ENCODE measurements around the gene PTBP1.
A peak's percentile ranks its signal among the peaks of the same experiment; 100 is the strongest.

The PTBP1 gene

DNA sequence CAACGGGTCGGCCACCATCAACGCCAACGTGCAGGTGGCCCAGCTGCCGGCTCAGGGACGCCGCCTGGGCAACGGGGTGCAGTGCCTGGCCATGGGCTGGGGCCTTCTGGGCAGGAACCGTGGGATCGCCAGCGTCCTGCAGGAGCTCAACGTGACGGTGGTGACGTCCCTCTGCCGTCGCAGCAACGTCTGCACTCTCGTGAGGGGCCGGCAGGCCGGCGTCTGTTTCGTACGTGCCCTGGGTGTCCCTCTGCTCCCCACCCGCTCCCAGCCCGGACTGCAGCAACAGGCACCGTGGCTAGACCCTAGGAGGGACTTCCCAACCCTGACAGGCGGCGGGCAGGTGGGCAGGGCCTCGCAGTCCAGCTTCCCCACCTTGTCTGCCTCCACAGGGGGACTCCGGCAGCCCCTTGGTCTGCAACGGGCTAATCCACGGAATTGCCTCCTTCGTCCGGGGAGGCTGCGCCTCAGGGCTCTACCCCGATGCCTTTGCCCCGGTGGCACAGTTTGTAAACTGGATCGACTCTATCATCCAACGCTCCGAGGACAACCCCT lies 58.4 kb downstream of the PTBP1 start:
- Histone ChIP-seq H3K4me2 (ENCODE audit: insufficient read depth, low read length, poor library complexity, severe bottlenecking) (no peak overlapping the region), H2BK12ac (ENCODE audit: low read length) (no peak overlapping the region), H3K23ac (ENCODE audit: low read depth, low read length, poor library complexity) (peak overlapping the region; percentile 98), H2AK5ac (ENCODE audit: low read depth, low read length) (peak overlapping the region; percentile 66), H3K4me3 (ENCODE audit: low read length in 2 of 2) (no peak overlapping the region), H3K27me3 (ENCODE audit: control insufficient read depth in 3 of 3, insufficient read depth in 3 of 3, low read depth in 1 of 3, low read length in 3 of 3) (peaks cover 7 to 22% (median 20%) of the 10 kb centered on the region in 3 experiments), H2BK15ac (ENCODE audit: low read length) (peak overlapping the region; percentile 38), H3K9ac (ENCODE audit: low read depth, low read length, poor library complexity) (peak overlapping the region; percentile 70), H3K36me3 (replicated peaks in 1 of 2; ENCODE audit: control insufficient read depth in 2 of 2, insufficient read depth in 2 of 2, low read length in 2 of 2) (no peaks in the 10 kb centered on the region), H3K4me1 (ENCODE audit: control insufficient read depth in 2 of 2, insufficient read depth in 1 of 2, low read depth in 1 of 2, low read length in 2 of 2) (peaks cover 0 to 2% of the 10 kb centered on the region in 2 donors), H3K14ac (ENCODE audit: low read length) (peak overlapping the region; percentile 99), H2BK5ac (ENCODE audit: low read length) (no peak overlapping the region), H2AFZ (ENCODE audit: low read length) (no peak overlapping the region), H4K8ac (ENCODE audit: low read depth, low read length) (no peak overlapping the region), H3K27ac (replicated peaks; ENCODE audit: low read length) (no peak overlapping the region), H3K79me1 (ENCODE audit: low read depth, low read length) (peaks cover 2% of the 10 kb centered on the region), H2BK120ac (ENCODE audit: low read depth, low read length) (no peak overlapping the region), H4K91ac (ENCODE audit: low read depth, low read length, poor library complexity) (no peak overlapping the region), H3K9me3 (replicated peaks in 1 of 2; ENCODE audit: control insufficient read depth in 2 of 2, insufficient read depth in 1 of 2, low read depth in 1 of 2, low read length in 2 of 2) (peaks cover 0 to 2% of the 10 kb centered on the region in 2 donors), H3K4ac (ENCODE audit: low read length) (no peak overlapping the region), H3K18ac (ENCODE audit: low read length) (peak overlapping the region; percentile 89)
- WGBS, 2 donors (ENCODE audit: extremely low coverage in 2 of 2, insufficient read length in 2 of 2, insufficient replicate concordance in 1 of 2) = no CpG with 5 or more reads among the region's 40 CpGs
- no peak for DNase-seq (ENCODE audit: low spot score)

GRCh38 chr19:858284-858683 lies 61.0 kb downstream of the PTBP1 start:
- H3K9me3 ChIP-seq (replicated peaks in 1 of 2; ENCODE audit: control insufficient read depth in 2 of 2, insufficient read depth in 1 of 2, low read depth in 1 of 2, low read length in 2 of 2) = peaks cover 0 to 9% of the 10 kb centered on the region in 2 donors
- no peak overlapping the region for H3K14ac ChIP-seq (ENCODE audit: low read length)
- H3K27me3 ChIP-seq (ENCODE audit: control insufficient read depth in 3 of 3, insufficient read depth in 3 of 3, low read depth in 1 of 3, low read length in 3 of 3) = peaks cover 18 to 42% (median 19%) of the 10 kb centered on the region in 3 experiments
- peaks cover 4% of the 10 kb centered on the region for H3K79me1 ChIP-seq (ENCODE audit: low read depth, low read length)
- H4K91ac ChIP-seq (ENCODE audit: low read depth, low read length, poor library complexity) = no peak overlapping the region
- no CpG with 5 or more reads among the region's 9 CpGs for WGBS, 2 donors (ENCODE audit: extremely low coverage in 2 of 2, insufficient read length in 2 of 2, insufficient replicate concordance in 1 of 2)
- H2BK12ac ChIP-seq (ENCODE audit: low read length) = no peak overlapping the region
- no peak overlapping the region for H2BK5ac ChIP-seq (ENCODE audit: low read length)
- no peak overlapping the region for H2AFZ ChIP-seq (ENCODE audit: low read length)
- H4K8ac ChIP-seq (ENCODE audit: low read depth, low read length) = no peak overlapping the region
- peaks cover 2 to 3% of the 10 kb centered on the region in 2 donors for H3K4me1 ChIP-seq (ENCODE audit: control insufficient read depth in 2 of 2, insufficient read depth in 1 of 2, low read depth in 1 of 2, low read length in 2 of 2)
- no peak overlapping the region for H2BK120ac ChIP-seq (ENCODE audit: low read depth, low read length)
- no peak overlapping the region for H3K23ac ChIP-seq (ENCODE audit: low read depth, low read length, poor library complexity)
- no peak overlapping the region for H3K18ac ChIP-seq (ENCODE audit: low read length)
- no peak overlapping the region for H3K4ac ChIP-seq (ENCODE audit: low read length)
- no peaks in the 10 kb centered on the region for H3K36me3 ChIP-seq (replicated peaks in 1 of 2; ENCODE audit: control insufficient read depth in 2 of 2, insufficient read depth in 2 of 2, low read length in 2 of 2)
- peak overlapping the region in 1 of 2 donors; percentile 30 for H3K4me3 ChIP-seq (ENCODE audit: low read length in 2 of 2)
- DNase-seq (ENCODE audit: low spot score) = no peak
- no peak overlapping the region for H3K27ac ChIP-seq (replicated peaks; ENCODE audit: low read length)
- H2BK15ac ChIP-seq (ENCODE audit: low read length) = no peak overlapping the region
- H3K9ac ChIP-seq (ENCODE audit: low read depth, low read length, poor library complexity) = no peak overlapping the region
- H2AK5ac ChIP-seq (ENCODE audit: low read depth, low read length) = no peak overlapping the region
- no peak overlapping the region for H3K4me2 ChIP-seq (ENCODE audit: insufficient read depth, low read length, poor library complexity, severe bottlenecking)

GRCh38 chr19:858868-859843 lies 61.9 kb downstream of the PTBP1 start, which contains the start of gene CFD:
CFD (plus strand) TSS chr19:859664; CDS start chr19:859690, 26 bp downstream.
- no peak within 1 kb of the TSS for H3K27ac ChIP-seq (replicated peaks; ENCODE audit: low read length)
- H4K8ac ChIP-seq (ENCODE audit: low read depth, low read length) = no peak within 1 kb of the TSS
- H2BK12ac ChIP-seq (ENCODE audit: low read length) = peak within 1 kb of the TSS; percentile 84
- H3K4me1 ChIP-seq (ENCODE audit: control insufficient read depth in 2 of 2, insufficient read depth in 1 of 2, low read depth in 1 of 2, low read length in 2 of 2) = peaks cover 2 to 3% of the 10 kb centered on the region in 2 donors
- no peak for DNase-seq (ENCODE audit: low spot score)
- peaks cover 18 to 43% (median 19%) of the 10 kb centered on the region in 3 experiments for H3K27me3 ChIP-seq (ENCODE audit: control insufficient read depth in 3 of 3, insufficient read depth in 3 of 3, low read depth in 1 of 3, low read length in 3 of 3)
- peak within 1 kb of the TSS; percentile 93 for H3K23ac ChIP-seq (ENCODE audit: low read depth, low read length, poor library complexity)
- no peak within 1 kb of the TSS for H2BK120ac ChIP-seq (ENCODE audit: low read depth, low read length)
- H2BK15ac ChIP-seq (ENCODE audit: low read length) = peak within 1 kb of the TSS; percentile 98
- no peak within 1 kb of the TSS for H3K14ac ChIP-seq (ENCODE audit: low read length)
- no CpG with 5 or more reads among the region's 24 CpGs for WGBS, 2 donors (ENCODE audit: extremely low coverage in 2 of 2, insufficient read length in 2 of 2, insufficient replicate concordance in 1 of 2)
- H2BK5ac ChIP-seq (ENCODE audit: low read length) = peak within 1 kb of the TSS; percentile 39
- H3K9ac ChIP-seq (ENCODE audit: low read depth, low read length, poor library complexity) = peak within 1 kb of the TSS; percentile 60
- peak within 1 kb of the TSS; percentile 87 for H3K18ac ChIP-seq (ENCODE audit: low read length)
- H3K36me3 ChIP-seq (replicated peaks in 1 of 2; ENCODE audit: control insufficient read depth in 2 of 2, insufficient read depth in 2 of 2, low read length in 2 of 2) = no peaks in the 10 kb centered on the region
- H3K4me2 ChIP-seq (ENCODE audit: insufficient read depth, low read length, poor library complexity, severe bottlenecking) = peak within 1 kb of the TSS; percentile 73
- H2AK5ac ChIP-seq (ENCODE audit: low read depth, low read length) = peak within 1 kb of the TSS; percentile 88
- H3K4me3 ChIP-seq (ENCODE audit: low read length in 2 of 2) = peak within 1 kb of the TSS; percentile 33 to 75
- peaks cover 4% of the 10 kb centered on the region for H3K79me1 ChIP-seq (ENCODE audit: low read depth, low read length)
- no peak within 1 kb of the TSS for H4K91ac ChIP-seq (ENCODE audit: low read depth, low read length, poor library complexity)
- peak within 1 kb of the TSS; percentile 92 for H2AFZ ChIP-seq (ENCODE audit: low read length)
- no peak within 1 kb of the TSS for H3K4ac ChIP-seq (ENCODE audit: low read length)
- peaks cover 0 to 9% of the 10 kb centered on the region in 2 donors for H3K9me3 ChIP-seq (replicated peaks in 1 of 2; ENCODE audit: control insufficient read depth in 2 of 2, insufficient read depth in 1 of 2, low read depth in 1 of 2, low read length in 2 of 2)
